Measurements from ENCODE around the gene FBXW2.

The FBXW2 gene

GRCh38 chr9:120714088-120714845 is 78.9 kb downstream of the FBXW2 start, which contains the start of gene MEGF9:
Gene MEGF9, minus strand, starts transcription at chr9:120714470. Its CDS starts 112 bp downstream, at chr9:120714358.
- peak; percentile 99 for DNase-seq (ENCODE audit: low spot score)

GRCh38 chr9:120713257-120714087 is 79.7 kb downstream of the FBXW2 start:
- peak; percentile 41 for DNase-seq (ENCODE audit: low spot score)

- no peak for DNase-seq (ENCODE audit: low spot score)
These were observed 80.6 kb downstream of the FBXW2 start for GRCh38 chr9:120712539-120713031.

- no peak for DNase-seq (ENCODE audit: low spot score)
These were observed 81.2 kb downstream of the FBXW2 start for GRCh38 chr9:120711841-120712538.

- no peak for DNase-seq (ENCODE audit: low spot score)
These were observed 81.9 kb downstream of the FBXW2 start for GRCh38 chr9:120711354-120711753.

GRCh38 chr9:120710110-120710981 is 82.9 kb downstream of the FBXW2 start:
- DNase-seq (ENCODE audit: low spot score), result peak; percentile 75

GRCh38 chr9:120708526-120709224 is 84.5 kb downstream of the FBXW2 start:
- peak; percentile 52 for DNase-seq (ENCODE audit: low spot score)

GRCh38 chr9:120707170-120707569 is 86.0 kb downstream of the FBXW2 start:
- DNase-seq (ENCODE audit: low spot score), result no peak

All from AG08396 (cell line).